Renal pelvis (tissue), 4 donors: Measurements from ENCODE around the gene CEP44. TPM values are rescaled to one million over a fixed set of nuclear protein-coding genes. Genes with fewer than 3 reads are reported as not detected.

Experiments
- DNase-seq: peaks from one replicate; pipeline ENCODE4 v3.0.0-alpha.2; 2013
- polyA plus RNA-seq, 3 donors: library from polyadenylated mRNA; unstranded; fragments of 120-200 nt; gene quantifications; one replicate each; pipeline ENCODE4 v1.2.1, GENCODE V29; 2013; ENCODE audit not compliant: insufficient read length in 3 of 3

Gene CEP44
- polyA plus RNA-seq, 3 donors: 15.1 to 27.0 (median 24.7) TPM

- DNase-seq: no peak
Measured at GRCh38 chr4:174380699-174381439, 97.2 kb downstream of the CEP44 start.

DNA sequence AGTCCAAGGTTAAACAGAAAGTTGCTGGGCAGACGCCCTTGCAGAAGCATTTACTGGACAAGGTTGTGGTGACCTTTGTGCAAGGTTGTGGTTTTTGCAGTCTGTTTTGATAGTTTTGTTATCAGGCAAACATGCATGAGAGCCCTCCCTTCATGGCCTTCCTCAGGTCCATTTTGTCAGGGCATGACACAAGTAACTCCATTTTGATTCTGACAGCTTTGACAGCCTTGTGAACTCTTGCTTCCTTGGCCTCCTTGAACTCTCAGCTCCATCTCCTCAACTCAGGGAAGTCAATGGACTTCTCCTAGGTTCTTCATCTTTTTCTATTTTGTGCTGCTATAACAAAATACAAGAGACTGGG, 97.7 kb downstream of the CEP44 start:
- no peak for DNase-seq

Other genes starting within 250 kb of the CEP44 start
- 10 to 100 TPM; 31.1 to 31.5 (median 31.2) TPM for gene FBXO8, start 244 bp upstream of the CEP44 start, polyA plus RNA-seq
- gene HPGD, start 238.6 kb downstream of the CEP44 start, polyA plus RNA-seq: 10 to 100 TPM; 60.5 to 81.7 (median 75.3) TPM